Loucy (cell line): ENCODE measurements around the gene CHRNB4.

ENCODE experiments used
- H2AFZ ChIP-seq: fragments of 200-600 bp; sonication (generic); 2 replicates; pipeline ENCODE4 v1.6.0; 2016; ENCODE audit warnings: antibody characterized with exemption, mild to moderate bottlenecking, low read length, moderate library complexity
- H3F3A ChIP-seq: fragments of 200-600 bp; 2 replicates; pipeline ENCODE4 v1.6.0; 2016; ENCODE audit warnings: antibody characterized with exemption, low read depth, mild to moderate bottlenecking
- H3K27me3 ChIP-seq: fragments of 200-600 bp; sonication (generic); 2 replicates; pipeline ENCODE4 v1.6.1; 2014; ENCODE audit warnings: low read length, mild to moderate bottlenecking; ENCODE audit not compliant: insufficient read depth, poor library complexity, severe bottlenecking
- H3K36me3 ChIP-seq: fragments of 200-600 bp; sonication (generic); 2 replicates; pipeline ENCODE4 v1.6.1; 2016; ENCODE audit warnings: low read length; ENCODE audit not compliant: insufficient read depth
- H3K4me1 ChIP-seq: fragments of 200-600 bp; sonication (generic); 2 replicates; pipeline ENCODE4 v1.5.1; 2014; ENCODE audit warnings: low read length, mild to moderate bottlenecking; ENCODE audit not compliant: insufficient read depth, poor library complexity, severe bottlenecking
- H3K4me2 ChIP-seq: fragments of 200-600 bp; sonication (generic); 2 replicates; pipeline ENCODE4 v1.6.0; 2014; ENCODE audit warnings: antibody characterized with exemption, low read length, low read depth, mild to moderate bottlenecking; ENCODE audit not compliant: poor library complexity, severe bottlenecking
- H3K4me3 ChIP-seq: fragments of 200-600 bp; sonication (generic); 2 replicates; pipeline ENCODE4 v1.5.1; 2014; ENCODE audit warnings: low read length, mild to moderate bottlenecking, mixed read lengths; ENCODE audit not compliant: poor library complexity, severe bottlenecking
- H3K79me2 ChIP-seq: fragments of 200-600 bp; sonication (generic); 2 replicates; pipeline ENCODE4 v1.6.1; 2014; ENCODE audit warnings: low read length; ENCODE audit not compliant: insufficient read depth
- H3K9ac ChIP-seq: fragments of 200-600 bp; sonication (generic); 2 replicates; pipeline ENCODE4 v1.6.0; 2014; ENCODE audit warnings: mild to moderate bottlenecking, low read depth, low read length, moderate library complexity; ENCODE audit not compliant: poor library complexity, severe bottlenecking
- H3K9me2 ChIP-seq: fragments of 200-600 bp; sonication (generic); replicated peaks from 2 replicates; pipeline ENCODE4 v1.6.1; 2016; ENCODE audit warnings: low read depth, low read length, mixed read lengths
- H3K9me3 ChIP-seq: fragments of 200-600 bp; sonication (generic); 2 replicates; pipeline ENCODE4 v1.6.1; 2014; ENCODE audit warnings: mild to moderate bottlenecking, antibody characterized with exemption, low read length, low read depth; ENCODE audit not compliant: insufficient read depth
- H4K20me1 ChIP-seq: fragments of 200-600 bp; sonication (generic); 2 replicates; pipeline ENCODE4 v1.6.0; 2014; ENCODE audit warnings: antibody characterized with exemption, low read length, mild to moderate bottlenecking; ENCODE audit not compliant: insufficient read depth, poor library complexity, severe bottlenecking
- CTCF ChIP-seq: fragments of 200-600 bp; sonication (generic); conservative IDR thresholded peaks from 2 replicates; pipeline ENCODE4 v1.5.1; 2014; ENCODE audit warnings: mild to moderate bottlenecking, antibody characterized with exemption, low read length
- EZH2phosphoT487 ChIP-seq: fragments of 200-600 bp; IDR thresholded peaks from 2 replicates; pipeline ENCODE4 v1.6.1; 2018; ENCODE audit warnings: antibody characterized with exemption, mild to moderate bottlenecking, moderate library complexity, borderline replicate concordance

The CHRNB4 gene

DNA sequence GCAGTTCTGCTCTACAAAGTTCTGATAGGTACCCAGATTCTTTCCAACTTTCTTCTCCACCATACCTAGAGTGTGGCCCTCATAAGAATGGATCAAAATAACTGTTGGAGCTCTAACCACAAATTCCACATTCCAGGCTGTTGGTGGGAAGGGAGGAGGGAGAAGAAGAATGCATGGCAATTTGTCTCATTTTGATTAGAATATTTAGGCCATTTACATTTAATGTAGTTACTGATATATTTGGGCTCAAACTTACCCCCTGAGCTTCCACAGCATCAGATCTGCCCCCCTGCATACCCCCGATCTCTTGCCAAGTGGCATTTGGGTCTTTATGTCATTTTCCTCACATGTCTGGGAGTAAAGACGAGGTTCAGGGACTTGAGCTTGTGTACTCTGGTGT lies 7.7 kb downstream of the CHRNB4 start:
- H3K4me1 ChIP-seq, result no peaks in the 10 kb centered on the region
- H4K20me1 ChIP-seq, result no peaks in the 10 kb centered on the region
- no peaks in the 10 kb centered on the region for H3K9me3 ChIP-seq
- H3K79me2 ChIP-seq, result no peaks in the 10 kb centered on the region
- TF ChIP-seq EZH2phosphoT487, result no peak
- TF ChIP-seq CTCF, result no peak
- H3K9me2 ChIP-seq, result no peaks in the 10 kb centered on the region
- no peaks in the 10 kb centered on the region for H3K36me3 ChIP-seq
- H3K4me2 ChIP-seq, result no peak overlapping the region
- no peaks in the 10 kb centered on the region for H3K27me3 ChIP-seq
- no peak overlapping the region for H3K4me3 ChIP-seq
- H3K9ac ChIP-seq, result no peak overlapping the region
- no peaks in the 10 kb centered on the region for H3F3A ChIP-seq
- no peak overlapping the region for H2AFZ ChIP-seq

DNA sequence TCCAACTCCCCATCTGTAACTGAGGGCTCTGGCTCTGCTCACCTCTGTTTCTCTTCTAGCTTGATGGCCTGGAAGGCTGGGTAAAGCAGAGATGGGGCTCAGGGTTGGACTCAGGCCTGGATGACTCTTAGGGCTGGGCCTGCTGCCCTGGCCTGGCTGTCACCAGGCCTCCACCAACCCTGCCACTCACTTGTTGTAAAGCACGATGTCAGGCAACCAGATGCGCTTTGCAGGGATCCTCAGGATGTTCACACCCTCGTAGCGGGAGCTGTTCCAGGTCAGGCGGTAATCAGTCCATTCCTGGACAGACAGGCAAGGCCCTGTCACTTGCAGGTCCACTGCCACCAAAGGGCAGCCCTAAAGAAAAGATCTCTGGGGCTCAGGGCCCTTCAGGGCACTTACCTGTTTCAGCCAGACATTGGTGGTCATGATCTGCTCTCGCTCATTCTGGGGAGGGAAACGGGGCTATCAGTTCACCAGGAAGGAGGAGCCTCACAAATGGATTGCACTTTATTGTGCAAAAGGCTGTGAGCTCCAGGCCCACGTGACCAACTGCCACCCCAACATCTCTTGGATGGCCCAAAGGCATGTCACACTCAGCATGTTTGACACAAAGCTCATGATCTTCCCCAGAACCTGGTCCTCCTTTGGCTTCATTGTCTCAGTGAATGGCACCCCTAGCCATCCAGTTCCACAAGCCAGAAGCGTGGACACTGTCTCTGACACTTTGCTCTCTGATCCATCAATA lies 9.9 kb downstream of the CHRNB4 start:
- TF ChIP-seq CTCF (no peak), EZH2phosphoT487 (no peak)

GRCh38 chr15:78629716-78630065 lies 11.3 kb downstream of the CHRNB4 start:
- Histone ChIP-seq H4K20me1 (no peaks in the 10 kb centered on the region), H3K9ac (no peak overlapping the region), H2AFZ (no peak overlapping the region), H3K9me2 (no peaks in the 10 kb centered on the region), H3K4me3 (no peak overlapping the region), H3K36me3 (no peaks in the 10 kb centered on the region), H3K79me2 (no peaks in the 10 kb centered on the region), H3K4me1 (peaks cover 14% of the 10 kb centered on the region), H3F3A (no peaks in the 10 kb centered on the region), H3K9me3 (no peaks in the 10 kb centered on the region), H3K4me2 (no peak overlapping the region), H3K27me3 (no peaks in the 10 kb centered on the region)
- TF ChIP-seq EZH2phosphoT487, result no peak
- TF ChIP-seq CTCF, result no peak

More for the DNA sequence above, 9.9 kb downstream of the CHRNB4 start:
- no peak overlapping the region for H3K4me3 ChIP-seq
- no peaks in the 10 kb centered on the region for H3K9me2 ChIP-seq
- H2AFZ ChIP-seq, result no peak overlapping the region
- H3K4me2 ChIP-seq, result no peak overlapping the region
- no peaks in the 10 kb centered on the region for H3K9me3 ChIP-seq
- no peaks in the 10 kb centered on the region for H4K20me1 ChIP-seq
- H3K79me2 ChIP-seq, result no peaks in the 10 kb centered on the region
- peaks cover 2% of the 10 kb centered on the region for H3K4me1 ChIP-seq
- no peaks in the 10 kb centered on the region for H3F3A ChIP-seq
- H3K27me3 ChIP-seq, result no peaks in the 10 kb centered on the region
- H3K9ac ChIP-seq, result no peak overlapping the region
- no peaks in the 10 kb centered on the region for H3K36me3 ChIP-seq
